Spleen (tissue), 7 donors: ENCODE results near the gene ATXN1.

Experiments used
- POLR2A ChIP-seq, 3 donors: fragments of 450-650 bp; IDR thresholded peaks; one replicate each; pipeline ENCODE4 v1.5.1; 2017; ENCODE audit warnings: antibody characterized with exemption in 3 of 3, mild to moderate bottlenecking in 1 of 3
- TF ChIP-seq, protein P1 (sequence below), 11 experiments: fragments of 200-600 bp in 7 of 11; fragments of 450-650 bp in 4 of 11; sonication (generic) in 4 of 11; IDR thresholded peaks in 8 of 11; conservative IDR thresholded peaks in 3 of 11; 1 replicate in 7 of 11; 2 replicates in 4 of 11; pipeline versions ENCODE4 v1.4.0 to v1.8.0; 2016 to 2021; ENCODE audit warnings: antibody characterized with exemption in 11 of 11, inconsistent platforms in 4 of 11, mild to moderate bottlenecking in 1 of 11
- donor health status: DM: no; HTN: no; CAD: no; lungs with moderate emphysema.
- donor health status: DM: no; HTN: no; CAD: no.
- donor health status: DM: no; HTN: no; CAD: no.

DNA sequence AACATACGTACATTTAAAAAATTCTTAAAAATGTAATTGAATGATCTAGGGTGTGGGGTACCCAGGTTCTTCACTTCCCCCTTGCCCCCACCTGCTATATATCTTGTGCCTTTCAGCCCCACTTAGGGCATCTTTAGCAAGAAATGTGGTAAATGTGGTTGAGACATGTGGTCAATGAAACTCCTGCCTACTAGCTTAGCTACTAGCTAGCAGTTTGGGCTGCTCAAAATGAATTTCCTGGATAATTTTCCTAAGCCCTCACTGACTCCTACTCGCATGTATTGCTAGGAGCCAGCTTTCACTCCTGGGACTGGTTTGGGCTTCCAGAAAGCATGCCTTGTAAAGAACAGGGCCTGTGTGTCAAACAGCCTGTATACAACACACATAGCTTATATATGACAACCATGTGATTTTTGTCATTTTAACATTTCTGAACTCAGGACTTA, 257.3 kb downstream of the ATXN1 start:
- TF ChIP-seq, protein P1, sequence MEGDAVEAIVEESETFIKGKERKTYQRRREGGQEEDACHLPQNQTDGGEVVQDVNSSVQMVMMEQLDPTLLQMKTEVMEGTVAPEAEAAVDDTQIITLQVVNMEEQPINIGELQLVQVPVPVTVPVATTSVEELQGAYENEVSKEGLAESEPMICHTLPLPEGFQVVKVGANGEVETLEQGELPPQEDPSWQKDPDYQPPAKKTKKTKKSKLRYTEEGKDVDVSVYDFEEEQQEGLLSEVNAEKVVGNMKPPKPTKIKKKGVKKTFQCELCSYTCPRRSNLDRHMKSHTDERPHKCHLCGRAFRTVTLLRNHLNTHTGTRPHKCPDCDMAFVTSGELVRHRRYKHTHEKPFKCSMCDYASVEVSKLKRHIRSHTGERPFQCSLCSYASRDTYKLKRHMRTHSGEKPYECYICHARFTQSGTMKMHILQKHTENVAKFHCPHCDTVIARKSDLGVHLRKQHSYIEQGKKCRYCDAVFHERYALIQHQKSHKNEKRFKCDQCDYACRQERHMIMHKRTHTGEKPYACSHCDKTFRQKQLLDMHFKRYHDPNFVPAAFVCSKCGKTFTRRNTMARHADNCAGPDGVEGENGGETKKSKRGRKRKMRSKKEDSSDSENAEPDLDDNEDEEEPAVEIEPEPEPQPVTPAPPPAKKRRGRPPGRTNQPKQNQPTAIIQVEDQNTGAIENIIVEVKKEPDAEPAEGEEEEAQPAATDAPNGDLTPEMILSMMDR (IDR thresholded peaks at IDR 0.05 in 8 of 11, conservative IDR thresholded peaks at IDR 0.05 in 3 of 11): no peak
- no peak for TF ChIP-seq POLR2A (IDR thresholded peaks at IDR 0.05)
